HG02852 (cell line): ENCODE results near the gene PIP4K2A.
A peak's percentile ranks its signal among the peaks of the same experiment; 100 is the strongest.
"Not testable (repeated sequence)": the region's sequence is repeated elsewhere in the genome, so short reads cannot be mapped to it uniquely, and the experiment has no call there.

ENCODE experiments used
- ATAC-seq: cut with Tn5 transposase; IDR thresholded peaks from one replicate; pipeline ENCODE4 v1.9.1; 2021; ENCODE audit warnings: mild to moderate bottlenecking, moderate library complexity; ENCODE audit not compliant: unreplicated experiment

PIP4K2A gene

DNA sequence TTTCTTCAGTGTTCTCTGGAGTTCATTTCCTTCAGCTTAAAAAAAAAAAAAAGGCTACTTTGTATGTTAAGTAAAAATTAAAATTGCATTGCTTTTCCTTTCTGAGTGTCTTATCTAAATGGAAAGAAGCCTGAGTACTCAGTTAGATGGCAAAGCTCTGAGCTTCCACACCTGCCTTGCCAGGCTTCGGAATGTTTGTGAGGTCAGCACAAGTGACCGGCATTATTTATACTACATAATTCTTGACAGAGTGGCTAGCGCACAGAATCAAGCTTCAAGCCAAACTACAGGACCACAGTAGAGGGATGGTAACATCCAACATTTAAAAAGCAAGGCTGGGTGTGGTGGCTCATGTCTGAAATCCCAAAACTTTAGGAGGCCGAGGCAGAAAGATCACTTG lies 17.3 kb downstream of the PIP4K2A start:
- no peak for ATAC-seq

DNA sequence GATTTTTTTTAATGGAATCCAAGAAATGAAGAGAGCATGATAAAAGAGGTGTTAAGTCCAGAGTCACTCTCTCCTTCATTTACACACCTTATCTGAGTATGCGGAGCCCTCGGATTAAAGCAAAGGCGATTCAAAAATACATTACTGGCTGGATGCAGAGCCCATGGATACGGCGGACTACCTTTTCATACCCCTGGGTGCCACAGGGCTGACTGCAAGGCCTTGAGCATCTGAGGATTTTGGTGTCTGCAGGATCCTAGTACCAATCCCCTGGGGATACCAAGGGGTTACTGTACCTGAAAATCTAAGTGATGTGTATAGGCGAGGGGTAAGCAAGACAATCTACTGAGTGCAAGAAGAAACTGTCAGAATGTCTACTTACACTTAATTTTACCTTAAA lies 20.5 kb downstream of the PIP4K2A start:
- no peak for ATAC-seq

DNA sequence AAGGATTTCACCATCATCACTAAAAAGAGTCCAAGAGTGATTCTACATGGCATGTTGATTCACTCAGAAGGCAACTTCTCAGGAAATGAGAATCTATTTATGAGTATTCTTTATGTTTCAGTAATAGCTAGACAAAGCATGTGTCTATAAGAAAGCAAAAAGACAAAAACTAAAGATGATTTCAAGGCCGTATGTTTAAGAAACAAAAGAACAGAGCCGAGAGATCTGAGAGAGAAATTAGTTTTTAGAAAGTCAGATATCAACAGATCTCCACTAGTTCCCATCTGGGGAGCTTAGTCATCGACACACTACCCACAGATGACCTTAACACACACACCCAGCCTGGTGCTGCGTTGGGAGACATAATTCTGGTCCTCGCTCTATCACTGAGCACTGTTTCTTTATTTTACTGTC lies 21.0 kb downstream of the PIP4K2A start:
- ATAC-seq: no peak

DNA sequence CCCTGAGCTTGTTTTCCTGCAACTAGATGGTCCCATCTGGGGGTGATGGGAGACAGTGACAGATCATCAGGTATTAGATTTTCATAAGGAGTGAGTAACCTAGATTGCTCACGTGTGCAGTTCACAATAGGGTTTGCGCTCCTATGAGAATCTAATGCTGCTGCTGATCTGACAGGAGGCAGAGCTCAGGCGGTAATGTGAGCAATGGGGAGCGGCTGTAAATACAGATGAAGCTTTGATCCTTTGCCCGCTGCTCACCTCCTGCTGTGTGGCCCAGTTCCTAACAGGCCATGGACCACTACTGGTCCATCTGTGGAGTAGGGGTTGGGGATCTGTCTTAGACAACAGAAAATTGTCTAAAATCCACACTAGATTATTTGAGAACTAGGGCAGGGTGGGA lies 22.3 kb downstream of the PIP4K2A start:
- ATAC-seq: not testable (repeated sequence)

DNA sequence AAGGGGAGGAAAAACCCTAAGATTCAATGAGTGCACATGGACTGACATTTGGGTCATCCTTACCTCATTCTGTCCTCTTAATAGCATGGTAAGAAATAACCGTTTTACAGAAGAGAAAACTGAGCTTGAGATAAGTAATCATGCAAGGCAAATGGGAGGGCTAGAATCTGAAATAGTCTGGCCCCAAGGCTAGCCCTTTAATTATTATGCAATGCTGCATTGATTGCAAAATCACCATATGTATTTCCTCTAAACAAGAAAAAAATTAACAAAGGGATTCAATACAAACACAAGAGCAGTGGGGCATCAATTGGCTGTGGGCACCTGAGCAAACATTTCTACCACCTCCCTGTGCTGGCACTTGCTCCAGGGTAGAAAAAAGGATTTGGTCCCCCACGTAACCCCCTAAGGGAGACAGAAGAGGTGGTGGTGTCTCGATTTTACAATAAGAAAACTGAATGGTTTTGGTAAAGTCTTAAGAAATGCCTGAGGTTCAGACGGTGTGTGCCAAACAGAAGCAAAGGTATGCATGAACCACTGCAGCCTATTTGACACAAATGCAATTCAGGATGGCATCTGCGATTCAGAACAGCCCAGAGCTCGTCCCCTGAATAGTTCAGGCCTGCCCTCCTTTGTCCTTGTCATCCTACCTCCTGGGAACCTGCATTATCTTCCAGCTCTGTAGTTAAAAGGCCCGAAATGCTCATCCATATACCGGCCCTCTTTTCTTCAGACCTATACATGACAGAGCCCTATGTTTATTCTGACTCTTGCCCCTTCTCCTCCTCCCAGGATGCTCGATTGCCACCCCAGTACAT lies 23.6 kb downstream of the PIP4K2A start:
- ATAC-seq: no peak

DNA sequence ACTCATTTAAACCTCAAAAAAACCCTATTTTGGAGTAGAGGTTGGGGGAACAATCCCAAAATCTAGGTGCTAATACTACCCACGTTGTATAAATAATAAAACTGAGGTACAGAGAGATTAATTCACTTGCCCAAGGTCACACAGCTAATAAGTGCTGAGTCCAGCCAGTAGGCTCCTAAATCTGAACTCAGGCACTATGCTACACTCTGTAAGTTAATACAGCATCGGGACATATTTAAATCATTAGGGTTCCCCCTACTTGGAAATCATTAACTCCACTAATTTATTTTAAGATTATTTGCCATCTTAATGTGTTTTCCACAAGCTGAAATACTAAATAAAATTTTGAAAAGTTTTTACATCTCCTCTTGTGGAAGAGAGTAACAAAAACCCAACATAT lies 24.2 kb downstream of the PIP4K2A start:
- ATAC-seq: no peak

DNA sequence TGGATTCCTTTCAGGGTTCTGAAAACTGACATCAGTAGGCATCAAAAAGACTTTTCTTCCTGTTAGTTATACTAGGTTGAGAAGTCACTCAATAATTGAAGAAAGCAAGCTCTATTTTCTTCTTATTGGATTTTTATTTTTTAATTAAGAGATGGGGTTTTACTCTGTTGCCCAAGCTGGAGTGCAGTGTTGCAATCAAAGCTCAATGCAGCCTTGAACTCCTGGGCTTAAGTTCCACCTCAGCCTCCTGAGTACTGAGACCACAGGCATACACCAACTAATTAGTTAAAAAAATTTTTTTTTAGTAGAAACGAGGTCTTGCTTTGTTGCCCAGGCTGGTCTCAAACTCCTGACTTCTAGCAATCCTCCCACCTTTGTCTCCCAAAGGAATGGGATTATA lies 28.0 kb downstream of the PIP4K2A start:
- ATAC-seq: no peak

DNA sequence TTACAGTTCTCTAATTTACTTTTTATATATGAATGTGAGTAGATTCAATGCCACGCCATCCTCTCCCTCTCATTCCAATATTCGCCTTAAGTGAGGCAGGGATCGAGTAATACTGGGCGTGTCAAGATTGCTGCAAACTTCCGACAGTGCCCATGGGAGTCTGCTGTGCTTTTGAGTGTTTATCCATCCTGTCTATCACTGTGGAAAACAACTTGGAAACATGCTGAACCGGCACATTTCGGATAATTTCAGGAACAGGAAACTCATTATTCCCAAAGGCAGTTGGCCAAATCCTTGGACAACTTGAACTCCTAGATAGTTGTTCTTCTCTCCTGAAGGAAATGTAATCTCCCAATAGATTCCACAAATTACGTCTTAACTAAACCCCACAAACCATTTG lies 28.5 kb downstream of the PIP4K2A start:
- ATAC-seq: no peak

DNA sequence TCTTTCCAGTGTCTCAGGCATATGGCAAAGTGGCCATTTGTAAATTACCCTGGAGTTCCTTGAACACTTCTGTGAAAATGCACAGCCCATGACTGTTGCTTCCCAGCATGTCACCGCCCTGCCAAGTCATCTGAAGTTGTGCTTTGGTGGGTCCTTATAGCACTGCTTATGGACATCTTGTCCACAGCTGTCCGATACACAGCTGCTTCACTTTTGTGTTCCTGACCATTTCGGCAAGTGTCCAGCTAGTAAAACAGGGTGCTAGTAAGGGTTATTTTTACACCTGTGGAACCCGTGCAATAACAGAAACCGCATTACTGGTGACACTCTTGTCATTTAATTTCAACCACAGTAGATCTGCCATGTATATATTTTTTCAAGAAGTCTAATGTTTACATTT lies 29.7 kb downstream of the PIP4K2A start:
- ATAC-seq: no peak

DNA sequence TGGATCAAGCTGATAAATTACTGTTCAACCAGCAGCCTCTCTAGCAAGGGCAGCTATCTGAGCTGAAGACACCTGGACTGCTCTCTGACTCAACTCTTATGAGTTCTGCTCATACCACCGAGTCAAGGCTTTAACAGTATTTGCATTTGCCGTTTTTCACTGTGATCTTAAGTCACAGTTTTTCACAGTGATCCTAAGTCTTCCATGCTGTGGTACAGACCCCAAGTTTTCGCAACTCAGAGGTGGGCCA lies 31.3 kb downstream of the PIP4K2A start:
- ATAC-seq: peak; percentile 74

DNA sequence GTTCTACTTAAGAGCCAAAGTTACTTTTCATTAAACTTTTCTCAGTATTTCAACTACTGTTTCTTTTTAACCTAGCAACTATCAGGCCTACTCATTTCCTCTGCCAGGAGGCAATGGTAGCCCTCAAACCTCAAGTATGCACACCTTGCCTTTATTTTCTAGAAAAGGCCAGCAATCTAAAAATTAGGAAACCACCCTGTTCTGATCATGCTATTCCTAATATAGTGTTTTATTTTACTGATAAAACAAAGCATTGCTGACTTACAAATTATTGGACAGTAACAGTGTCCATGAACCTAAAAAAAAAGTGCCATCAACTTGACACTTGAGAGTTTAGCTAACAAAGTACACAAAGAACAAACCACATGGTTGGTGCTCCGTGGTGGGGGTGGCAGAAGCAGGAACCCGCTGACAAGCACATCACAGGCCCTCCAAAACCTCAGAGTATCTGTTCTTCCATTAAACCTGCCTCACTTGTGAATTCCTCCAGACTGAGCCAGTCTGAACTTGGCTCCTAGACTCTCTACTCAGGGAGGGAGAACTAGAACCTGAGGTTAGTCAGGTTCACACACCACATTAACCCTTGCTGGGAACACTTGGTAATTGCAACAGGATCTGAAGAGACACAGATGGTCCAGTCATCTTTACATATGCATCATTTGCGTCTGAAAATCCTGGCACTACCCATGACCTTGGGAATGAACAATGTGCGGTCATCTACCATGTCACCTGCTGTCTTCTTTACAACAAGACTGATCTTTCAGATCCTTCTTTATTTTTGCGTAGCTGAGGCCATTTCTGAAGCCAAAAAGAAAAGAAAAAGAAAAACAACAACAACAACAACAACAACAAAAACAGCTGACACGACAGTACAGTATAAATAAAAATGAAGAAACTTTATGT lies 31.9 kb downstream of the PIP4K2A start:
- no peak for ATAC-seq

DNA sequence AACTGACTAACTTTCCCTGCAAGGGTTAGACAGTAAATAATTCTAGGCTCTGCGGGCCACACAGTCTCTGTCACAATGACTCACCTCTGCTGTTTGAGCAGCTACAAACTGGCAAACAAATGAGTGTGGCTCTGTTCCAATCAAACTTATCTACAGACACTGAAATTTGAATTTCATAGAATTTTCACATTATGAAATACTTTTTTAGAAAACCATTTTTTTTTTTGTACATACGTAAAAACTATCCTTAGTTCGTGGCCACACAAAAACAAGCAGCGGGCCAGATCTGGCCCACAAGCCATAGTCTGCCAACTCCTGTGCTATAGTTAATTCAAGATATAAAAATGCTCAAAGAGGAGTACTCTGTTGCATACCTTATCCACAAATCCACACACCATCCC lies 32.6 kb downstream of the PIP4K2A start:
- ATAC-seq: no peak

DNA sequence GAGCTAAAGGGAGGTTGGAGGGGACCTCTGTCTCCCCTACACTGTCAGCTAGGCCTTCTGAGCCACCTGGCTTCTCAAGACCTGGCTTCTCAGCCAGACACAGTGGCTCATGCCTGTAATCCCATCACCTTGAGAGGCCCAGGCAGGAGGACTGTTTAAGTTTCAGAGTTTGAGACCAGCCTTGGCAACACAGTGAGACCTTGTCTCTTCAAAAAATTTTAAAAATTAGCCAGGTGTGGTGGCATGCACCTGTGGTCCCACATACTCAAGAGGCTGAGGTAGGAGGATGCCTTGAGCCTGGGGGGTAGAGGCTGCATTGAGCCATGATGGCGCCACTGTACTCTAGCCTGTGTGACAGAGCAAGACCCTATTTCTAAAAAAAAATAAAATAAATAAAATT lies 33.1 kb downstream of the PIP4K2A start:
- no peak for ATAC-seq

DNA sequence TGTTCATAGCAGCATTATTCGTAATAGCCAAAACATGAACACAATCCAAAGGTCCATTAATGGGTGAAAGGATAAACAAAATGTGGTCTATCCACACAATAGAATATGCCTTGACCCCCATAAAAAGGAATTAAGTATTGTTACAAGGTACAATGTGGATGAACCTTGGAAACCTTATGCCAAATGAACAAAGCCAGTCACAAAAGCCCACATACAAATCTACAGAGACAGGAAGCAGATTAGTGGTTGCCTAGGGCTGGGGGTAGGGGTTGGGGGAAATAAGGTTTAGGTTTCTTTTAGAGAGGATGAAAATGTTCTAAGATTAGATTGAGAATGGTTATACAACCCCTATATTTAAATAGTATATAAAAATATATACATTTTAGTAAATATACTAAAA lies 34.8 kb downstream of the PIP4K2A start:
- ATAC-seq: no peak

DNA sequence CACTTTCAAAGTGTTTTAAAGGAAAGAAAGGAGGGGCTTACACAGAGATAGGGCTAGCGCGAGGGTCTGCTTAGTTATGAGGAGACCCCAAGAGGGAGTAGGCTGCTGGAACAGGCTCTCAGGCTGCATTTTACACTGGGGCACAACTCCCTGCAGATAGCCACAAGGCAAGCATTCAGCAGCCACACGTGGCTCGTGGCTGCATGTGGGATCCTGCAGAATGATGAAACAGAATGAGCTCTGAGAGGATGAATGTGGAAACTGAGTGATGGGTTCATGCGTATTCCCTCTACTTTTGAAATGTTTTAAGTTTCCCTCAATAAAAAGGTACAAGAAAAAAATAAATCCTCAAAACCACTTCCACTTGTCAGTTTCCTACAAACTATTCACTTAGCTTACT lies 37.0 kb downstream of the PIP4K2A start:
- no peak for ATAC-seq

DNA sequence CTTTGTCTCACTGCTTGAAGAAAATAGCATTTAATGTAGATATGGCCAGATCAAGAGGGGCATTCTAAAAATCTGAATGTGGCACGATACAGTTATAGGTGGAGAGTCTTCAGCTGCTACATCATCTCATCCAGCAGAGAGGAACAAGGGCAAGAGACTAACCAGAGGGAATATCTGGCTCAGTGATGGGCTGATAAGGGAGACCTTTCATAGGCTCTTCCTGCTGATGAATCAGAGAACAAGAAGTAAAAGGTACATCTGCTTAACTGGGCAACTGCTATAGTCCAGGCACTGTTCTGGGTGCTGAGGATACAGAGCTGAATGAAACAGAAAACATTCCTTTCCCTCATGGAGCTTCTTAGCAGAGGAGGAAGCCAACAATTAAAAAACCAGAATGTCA lies 37.9 kb downstream of the PIP4K2A start:
- ATAC-seq: no peak

DNA sequence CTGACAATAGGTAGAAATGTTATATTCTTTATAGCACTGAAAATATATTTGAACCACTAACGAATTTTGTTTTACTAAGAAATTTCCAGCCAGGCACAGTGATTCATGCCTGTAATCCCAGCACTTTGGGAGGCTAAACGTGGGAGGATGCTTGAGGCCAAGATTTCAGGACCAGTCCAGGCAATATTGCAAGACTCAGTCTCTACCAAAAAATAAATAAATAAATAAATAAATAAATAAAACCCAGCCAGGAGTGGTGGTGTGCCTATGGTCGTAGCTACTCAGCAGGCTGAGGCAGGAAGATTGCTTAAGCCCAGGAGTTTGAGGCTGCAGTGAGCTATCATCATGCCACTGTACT lies 39.8 kb downstream of the PIP4K2A start:
- ATAC-seq: no peak

DNA sequence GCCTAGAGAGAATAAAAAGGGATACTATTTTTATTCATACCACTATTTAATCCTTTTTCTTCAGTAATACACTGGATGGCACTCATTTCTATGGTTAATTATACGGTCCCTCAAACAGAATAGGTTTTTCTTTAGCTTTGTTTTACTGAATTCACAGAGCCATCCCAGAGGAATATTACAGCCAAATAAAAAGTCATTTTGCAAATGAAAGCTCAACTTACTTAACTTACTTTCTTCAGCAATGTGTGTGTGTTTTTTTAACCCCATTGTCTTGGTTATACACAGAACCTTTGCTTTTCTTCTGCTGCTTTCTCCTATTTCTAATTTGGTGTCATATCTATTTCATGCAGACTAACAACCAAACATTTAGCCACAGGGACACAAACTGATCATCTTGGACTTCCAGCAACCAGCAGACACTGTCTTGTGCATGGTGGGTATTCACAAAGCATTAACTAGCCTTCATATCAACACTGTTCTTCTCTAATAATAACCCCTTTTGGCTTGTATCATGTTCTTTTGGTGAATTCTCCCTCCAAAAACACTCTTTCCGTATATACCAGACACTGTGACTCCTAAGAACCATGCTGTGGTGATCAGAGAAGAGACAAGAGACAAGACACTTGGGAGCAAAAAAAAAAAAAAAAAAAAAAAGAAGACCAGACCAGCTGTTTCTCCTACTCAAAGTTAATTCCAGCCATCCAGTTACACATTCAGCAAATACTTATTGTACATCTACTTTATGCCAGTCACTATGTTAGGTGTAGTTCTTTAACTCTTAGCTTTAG lies 40.4 kb downstream of the PIP4K2A start:
- no peak for ATAC-seq

DNA sequence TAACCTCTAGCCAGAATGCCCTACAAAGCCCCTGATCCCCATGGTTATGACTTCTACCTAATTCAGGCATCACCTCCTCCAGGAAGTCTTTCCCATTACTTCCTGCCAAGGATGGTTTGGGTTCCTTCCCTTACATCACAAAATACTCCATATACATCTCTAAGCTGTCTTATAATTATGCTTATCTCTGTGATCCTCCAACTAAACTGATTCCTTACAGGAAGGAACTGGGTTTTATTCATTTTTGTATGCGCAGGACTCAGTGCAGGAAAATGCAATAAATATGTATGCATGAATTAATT lies 41.3 kb downstream of the PIP4K2A start:
- ATAC-seq: no peak

DNA sequence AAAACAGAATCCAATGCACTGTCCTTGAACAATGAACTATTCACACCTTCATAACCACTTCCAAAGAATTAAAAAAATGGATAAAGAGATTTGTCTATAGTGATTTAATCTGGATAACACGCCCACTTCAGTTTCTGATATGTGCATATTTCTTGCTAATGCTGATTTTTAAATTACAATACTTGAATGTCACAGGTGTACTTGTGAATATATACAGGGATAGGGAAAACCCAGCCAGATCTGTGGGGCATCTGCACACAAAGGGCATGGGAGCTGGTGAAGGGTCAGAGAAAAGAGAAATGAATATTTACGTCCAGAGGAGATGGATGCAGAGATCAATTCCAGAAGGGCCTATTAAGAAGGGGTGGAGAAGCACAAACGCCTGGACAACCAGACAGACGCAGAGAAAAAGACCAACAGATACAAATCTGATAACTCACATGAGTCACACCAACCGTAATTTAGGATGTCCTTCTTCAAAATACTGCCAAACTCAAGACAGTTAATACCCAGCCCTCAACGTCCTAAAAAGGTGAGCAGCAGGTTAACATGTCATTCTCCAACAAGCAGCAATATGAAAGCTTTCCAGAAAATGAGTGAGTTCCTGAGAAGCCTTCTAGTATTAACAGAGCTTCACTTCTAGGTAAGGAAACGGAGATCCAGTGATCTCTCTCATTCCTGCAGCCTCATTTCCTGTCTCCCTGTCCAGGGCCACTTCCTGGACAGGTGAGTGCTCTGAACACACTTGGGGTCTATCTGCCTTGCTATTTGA lies 41.9 kb downstream of the PIP4K2A start:
- ATAC-seq: no peak

DNA sequence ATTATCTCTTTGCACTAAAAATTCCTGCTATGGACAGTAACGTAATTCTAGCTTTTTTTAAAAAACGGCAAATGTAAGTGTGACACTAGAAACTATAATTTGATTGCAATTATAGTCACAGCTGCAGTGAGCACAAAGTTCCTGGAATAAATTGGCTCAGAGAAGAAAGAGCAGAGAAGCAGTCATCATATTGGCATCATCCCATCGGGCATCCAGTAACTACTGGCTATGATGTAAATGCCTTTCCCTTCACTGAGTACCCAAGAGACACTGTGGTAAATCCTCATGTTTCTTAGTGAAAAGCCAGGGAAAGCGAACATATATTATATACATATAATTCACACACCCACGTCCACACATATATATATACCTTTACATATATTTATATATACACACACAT lies 43.6 kb downstream of the PIP4K2A start:
- ATAC-seq: no peak
